ENCODE data around the gene UBE2Q1.

DNA sequence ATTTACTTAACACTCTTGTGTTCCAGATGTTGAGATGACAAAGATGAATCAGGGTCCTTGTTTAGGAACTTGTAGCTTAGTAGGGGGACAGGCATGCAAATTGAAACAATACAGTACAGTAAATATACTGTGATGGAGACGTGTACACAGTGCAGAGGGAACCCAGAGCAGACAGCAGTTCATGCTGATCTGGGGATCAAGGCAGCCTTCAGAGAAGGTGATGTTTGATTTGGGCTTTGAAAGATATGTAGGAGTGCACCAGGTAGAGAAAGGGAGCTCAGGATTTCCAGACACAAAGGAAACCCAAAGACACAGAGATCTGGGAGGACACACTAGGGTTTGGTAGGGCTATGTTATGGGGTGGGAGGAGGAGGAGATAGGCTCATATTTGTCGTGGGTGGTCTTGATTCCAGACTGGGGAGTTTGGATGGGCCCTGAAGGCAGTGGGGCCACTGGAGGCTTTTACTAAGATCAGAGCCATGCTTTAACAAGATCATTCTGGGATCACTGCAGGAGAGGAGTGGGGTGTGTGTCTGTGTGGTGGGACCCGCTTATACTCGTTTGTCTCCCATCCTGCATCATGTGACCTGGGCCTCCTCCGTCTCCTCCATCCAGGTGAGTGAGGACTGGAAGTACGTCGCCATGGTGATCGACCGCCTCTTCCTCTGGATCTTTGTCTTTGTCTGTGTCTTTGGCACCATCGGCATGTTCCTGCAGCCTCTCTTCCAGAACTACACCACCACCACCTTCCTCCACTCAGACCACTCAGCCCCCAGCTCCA lies 16.9 kb upstream of the UBE2Q1 start:
- TF ChIP-seq RXRA (IDR thresholded peaks at IDR 0.05) (no peak), CTCF (IDR thresholded peaks at IDR 0.05; ENCODE audit: low read depth, low read length, missing input control) (no peak), NR2F2 (IDR thresholded peaks at IDR 0.05) (no peak)
